Tibial artery (tissue), 4 donors: Measurements from ENCODE around the gene PRR9.
"Not testable (repeated sequence)": the region's sequence is repeated elsewhere in the genome, so short reads cannot be mapped to it uniquely, and the experiment has no call there.

ENCODE experiments used
- DNase-seq, 2 donors: peaks; one replicate each; pipeline ENCODE4 v3.0.0-alpha.2; 2019
- H3K27ac ChIP-seq, 2 donors: fragments of 200-600 bp; sonication (generic) in 1 of 2; 1 replicate in 1 of 2; 2 replicates in 1 of 2; pipeline ENCODE4 v1.5.1; 2018 to 2019; ENCODE audit warnings: mild to moderate bottlenecking in 1 of 2
- H3K27me3 ChIP-seq, 2 donors: fragments of 200-600 bp; sonication (generic) in 1 of 2; one replicate each; pipeline versions ENCODE4 v1.5.1 to v1.6.0; 2016 to 2019
- H3K36me3 ChIP-seq, 3 donors: fragments of 200-600 bp; sonication (generic) in 2 of 3; one replicate each; pipeline ENCODE4 v1.5.1; 2016 to 2019; ENCODE audit warnings: mild to moderate bottlenecking in 2 of 3
- H3K4me1 ChIP-seq, 4 donors: fragments of 200-600 bp; sonication (generic) in 2 of 4; 1 replicate in 3 of 4; 2 replicates in 1 of 4; pipeline ENCODE4 v1.5.1; 2016 to 2019
- H3K4me3 ChIP-seq, 2 donors: fragments of 200-600 bp; sonication (generic) in 1 of 2; 1 replicate in 1 of 2; 2 replicates in 1 of 2; pipeline ENCODE4 v1.5.1; 2018 to 2019; ENCODE audit warnings: mild to moderate bottlenecking in 2 of 2
- H3K9me3 ChIP-seq, 3 donors: fragments of 200-600 bp; sonication (generic) in 1 of 3; one replicate each; pipeline ENCODE4 v1.5.1; 2016 to 2019
- CTCF ChIP-seq, 2 experiments: fragments of 200-600 bp in 1 of 2; fragments of 450-650 bp in 1 of 2; IDR thresholded peaks; one replicate each; pipeline ENCODE4 v1.5.1; 2017 to 2019; ENCODE audit warnings: antibody characterized with exemption in 2 of 2, mild to moderate bottlenecking in 1 of 2, moderate library complexity in 1 of 2
- intact Hi-C: fragments of 100-400 bp; cut with DNase I; formaldehyde crosslinking; loops from one replicate; pipeline ENCODE4 v1.15.0; 2023; ENCODE audit warnings: low total_unique reads

Gene PRR9

GRCh38 chr1:153229076-153229829, 11.9 kb downstream of the PRR9 start:
- H3K27me3 ChIP-seq, H3K9me3 ChIP-seq, DNase-seq, intact Hi-C loops, H3K27ac ChIP-seq, H3K36me3 ChIP-seq, H3K4me3 ChIP-seq, H3K4me1 ChIP-seq: not testable (repeated sequence)
- peak; percentile 14 to 23 for TF ChIP-seq CTCF (IDR thresholded peaks at IDR 0.05)

GRCh38 chr1:153231363-153231762, 14.0 kb downstream of the PRR9 start:
- intact Hi-C loops, result no loop called here
- Histone ChIP-seq H3K36me3 (no peaks in the 10 kb centered on the region), H3K4me3 (no peak overlapping the region), H3K9me3 (no peaks in the 10 kb centered on the region), H3K4me1 (no peaks in the 10 kb centered on the region), H3K27me3 (peaks cover 0 to 9% of the 10 kb centered on the region in 2 donors), H3K27ac (no peak overlapping the region)
- DNase-seq, result no peak
- TF ChIP-seq CTCF (IDR thresholded peaks at IDR 0.05), result no peak

GRCh38 chr1:153231785-153232184, 14.4 kb downstream of the PRR9 start:
- TF ChIP-seq CTCF (IDR thresholded peaks at IDR 0.05), result no peak
- Histone ChIP-seq H3K27ac (no peak overlapping the region), H3K9me3 (no peaks in the 10 kb centered on the region), H3K4me1 (no peaks in the 10 kb centered on the region), H3K27me3 (peaks cover 0 to 7% of the 10 kb centered on the region in 2 donors), H3K4me3 (no peak overlapping the region), H3K36me3 (no peaks in the 10 kb centered on the region)
- DNase-seq, result peak in 1 of 2 donors; percentile 45
- intact Hi-C loops, result no loop called here

GRCh38 chr1:153232553-153232952, 15.2 kb downstream of the PRR9 start:
- intact Hi-C loops, result no loop called here
- Histone ChIP-seq H3K27me3 (peaks cover 0 to 4% of the 10 kb centered on the region in 2 donors), H3K4me3 (no peak overlapping the region), H3K4me1 (no peaks in the 10 kb centered on the region), H3K9me3 (no peaks in the 10 kb centered on the region), H3K27ac (no peak overlapping the region), H3K36me3 (no peaks in the 10 kb centered on the region)
- no peak for TF ChIP-seq CTCF (IDR thresholded peaks at IDR 0.05)
- DNase-seq, result no peak

GRCh38 chr1:153233448-153233847, 16.1 kb downstream of the PRR9 start:
- DNase-seq, result no peak
- Histone ChIP-seq H3K27ac (no peak overlapping the region), H3K4me1 (no peaks in the 10 kb centered on the region), H3K9me3 (no peaks in the 10 kb centered on the region), H3K36me3 (no peaks in the 10 kb centered on the region), H3K4me3 (no peak overlapping the region), H3K27me3 (peaks cover 0 to 4% of the 10 kb centered on the region in 2 donors)
- no peak for TF ChIP-seq CTCF (IDR thresholded peaks at IDR 0.05)
- intact Hi-C loops, result no loop called here
